ENCODE data around the gene GPR65. TPM values are rescaled to one million over a fixed set of nuclear protein-coding genes. Genes with fewer than 3 reads are reported as not detected.

GPR65 gene
- total RNA-seq, 6 experiments from 2014 or later, result 1.0 to 2.7 (median 1.2) TPM

DNA sequence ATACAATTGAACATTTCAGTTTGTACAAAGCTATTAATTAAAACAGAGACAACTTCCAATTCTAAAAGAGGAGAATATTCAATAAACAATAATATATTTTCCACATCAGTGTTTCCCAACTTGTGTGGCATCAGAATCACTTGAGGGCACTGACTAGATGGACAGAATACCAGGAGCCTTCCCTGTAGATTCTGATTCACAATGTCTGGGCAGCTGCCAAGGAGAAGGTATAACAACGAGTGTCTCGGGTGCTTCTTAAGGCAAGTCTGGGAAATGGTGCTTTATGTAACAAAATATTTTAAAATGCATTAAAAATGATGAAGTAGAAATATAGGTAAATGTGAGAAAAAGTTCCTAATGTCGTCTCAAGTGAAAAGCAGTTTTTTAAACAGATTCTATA, 38.1 kb upstream of the GPR65 start:
- Histone ChIP-seq H3K27ac (no peak overlapping the region), H3K27me3 (no peaks in the 10 kb centered on the region), H3K36me3 (peaks cover 0 to 15% (median 5%) of the 10 kb centered on the region in 4 donors), H3K9me3 (no peaks in the 10 kb centered on the region), H3K4me1 (no peaks in the 10 kb centered on the region), H3K4me3 (no peak overlapping the region)
- 94% methylated on average over 3 of the region's 3 CpGs for WGBS (ENCODE audit: insufficient coverage, low coverage, low lambda C conversion rate, missing lambda C conversion rate)
- no peak for TF ChIP-seq POLR2A (IDR thresholded peaks at IDR 0.05)
- TF ChIP-seq, protein P1, sequence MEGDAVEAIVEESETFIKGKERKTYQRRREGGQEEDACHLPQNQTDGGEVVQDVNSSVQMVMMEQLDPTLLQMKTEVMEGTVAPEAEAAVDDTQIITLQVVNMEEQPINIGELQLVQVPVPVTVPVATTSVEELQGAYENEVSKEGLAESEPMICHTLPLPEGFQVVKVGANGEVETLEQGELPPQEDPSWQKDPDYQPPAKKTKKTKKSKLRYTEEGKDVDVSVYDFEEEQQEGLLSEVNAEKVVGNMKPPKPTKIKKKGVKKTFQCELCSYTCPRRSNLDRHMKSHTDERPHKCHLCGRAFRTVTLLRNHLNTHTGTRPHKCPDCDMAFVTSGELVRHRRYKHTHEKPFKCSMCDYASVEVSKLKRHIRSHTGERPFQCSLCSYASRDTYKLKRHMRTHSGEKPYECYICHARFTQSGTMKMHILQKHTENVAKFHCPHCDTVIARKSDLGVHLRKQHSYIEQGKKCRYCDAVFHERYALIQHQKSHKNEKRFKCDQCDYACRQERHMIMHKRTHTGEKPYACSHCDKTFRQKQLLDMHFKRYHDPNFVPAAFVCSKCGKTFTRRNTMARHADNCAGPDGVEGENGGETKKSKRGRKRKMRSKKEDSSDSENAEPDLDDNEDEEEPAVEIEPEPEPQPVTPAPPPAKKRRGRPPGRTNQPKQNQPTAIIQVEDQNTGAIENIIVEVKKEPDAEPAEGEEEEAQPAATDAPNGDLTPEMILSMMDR (IDR thresholded peaks at IDR 0.05), result no peak
- intact Hi-C loops (cut with DNase I), result no loop called here
- DNase-seq, result no peak
- no peak for ATAC-seq

DNA sequence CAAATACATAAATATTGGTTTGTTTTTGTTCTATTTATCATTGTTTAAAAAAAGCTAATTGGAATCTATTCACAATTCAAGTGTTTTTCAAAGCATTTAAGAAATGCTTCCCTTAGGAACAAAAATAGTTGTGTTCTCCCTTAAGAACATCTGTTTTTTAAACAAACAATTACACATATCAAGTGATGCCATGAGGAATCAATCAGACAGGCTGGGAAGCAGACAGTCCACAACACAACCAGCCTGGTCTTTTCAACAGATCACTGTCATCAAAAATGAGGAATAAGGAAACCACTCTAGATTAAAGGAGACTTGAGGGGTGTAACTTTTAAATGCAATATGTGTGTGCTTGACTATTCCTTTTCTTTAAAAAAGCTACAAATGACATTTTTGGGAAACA, 37.4 kb upstream of the GPR65 start:
- Histone ChIP-seq H3K27me3 (no peaks in the 10 kb centered on the region), H3K4me1 (no peaks in the 10 kb centered on the region), H3K4me3 (no peak overlapping the region), H3K27ac (no peak overlapping the region), H3K9me3 (no peaks in the 10 kb centered on the region), H3K36me3 (peaks cover 0 to 15% (median 5%) of the 10 kb centered on the region in 4 donors)
- intact Hi-C loops (cut with DNase I), result no loop called here
- ATAC-seq, result no peak
- DNase-seq, result no peak
- TF ChIP-seq, protein P1 (IDR thresholded peaks at IDR 0.05), result no peak
- TF ChIP-seq POLR2A (IDR thresholded peaks at IDR 0.05), result no peak

DNA sequence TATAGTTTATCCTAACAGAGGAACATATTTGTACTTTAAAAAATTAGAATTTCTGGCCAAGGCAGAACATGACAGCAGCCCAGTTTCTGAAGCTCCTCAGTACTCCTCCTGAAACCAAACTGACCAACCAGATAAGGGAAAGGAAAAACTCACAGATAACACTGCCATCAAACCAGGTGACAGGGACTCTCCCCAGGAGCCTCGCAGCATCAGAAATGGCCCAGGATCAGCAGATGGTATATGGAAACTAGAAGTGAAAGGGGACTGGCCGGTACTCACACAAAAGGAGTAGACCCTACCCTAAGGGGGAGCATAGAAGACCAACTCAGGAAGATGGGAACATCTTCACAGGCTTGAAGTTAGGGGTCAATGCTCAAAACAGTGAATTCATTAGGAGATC, 33.9 kb upstream of the GPR65 start:
- DNase-seq (no peak), ATAC-seq (no peak)
- no peaks in the 10 kb centered on the region for H3K4me1 ChIP-seq
- no peak for TF ChIP-seq POLR2A (IDR thresholded peaks at IDR 0.05)
- TF ChIP-seq, protein P1 (IDR thresholded peaks at IDR 0.05), result no peak
- H3K4me3 ChIP-seq, result no peak overlapping the region
- intact Hi-C loops (cut with DNase I), result no loop called here
- no peak overlapping the region for H3K27ac ChIP-seq
- H3K27me3 ChIP-seq, result no peaks in the 10 kb centered on the region
- WGBS (ENCODE audit: insufficient coverage, low coverage, low lambda C conversion rate, missing lambda C conversion rate), result 85% methylated on average over 2 of the region's 2 CpGs
- no peaks in the 10 kb centered on the region for H3K9me3 ChIP-seq
- H3K36me3 ChIP-seq, result peaks cover 0 to 15% (median 5%) of the 10 kb centered on the region in 4 donors

DNA sequence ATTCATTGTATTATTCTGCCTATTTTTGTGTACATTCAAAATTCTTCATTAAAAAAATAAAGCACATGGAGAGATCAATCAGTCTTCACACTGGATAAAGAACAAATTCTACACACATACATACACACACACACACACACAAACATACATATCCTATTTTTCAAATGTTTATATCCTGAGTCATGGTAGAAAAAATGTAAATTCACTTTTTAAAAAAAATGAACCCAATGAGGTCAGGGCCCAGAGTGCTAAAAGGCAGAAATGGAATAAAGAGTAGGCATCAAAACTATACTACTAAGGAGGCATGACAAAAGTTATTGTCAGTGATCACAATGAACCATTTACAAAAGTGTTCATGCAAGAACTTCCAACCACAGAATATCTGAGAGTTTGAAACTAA, 29.3 kb upstream of the GPR65 start:
- intact Hi-C loops (cut with DNase I), result no loop called here
- no peak for ATAC-seq
- no peaks in the 10 kb centered on the region for H3K36me3 ChIP-seq
- no peaks in the 10 kb centered on the region for H3K9me3 ChIP-seq
- no peaks in the 10 kb centered on the region for H3K27me3 ChIP-seq
- no peak overlapping the region for H3K4me3 ChIP-seq
- H3K4me1 ChIP-seq, result no peaks in the 10 kb centered on the region
- H3K27ac ChIP-seq, result no peak overlapping the region
- no peak for DNase-seq
- TF ChIP-seq, protein P1 (IDR thresholded peaks at IDR 0.05), result no peak
- TF ChIP-seq POLR2A (IDR thresholded peaks at IDR 0.05), result no peak

DNA sequence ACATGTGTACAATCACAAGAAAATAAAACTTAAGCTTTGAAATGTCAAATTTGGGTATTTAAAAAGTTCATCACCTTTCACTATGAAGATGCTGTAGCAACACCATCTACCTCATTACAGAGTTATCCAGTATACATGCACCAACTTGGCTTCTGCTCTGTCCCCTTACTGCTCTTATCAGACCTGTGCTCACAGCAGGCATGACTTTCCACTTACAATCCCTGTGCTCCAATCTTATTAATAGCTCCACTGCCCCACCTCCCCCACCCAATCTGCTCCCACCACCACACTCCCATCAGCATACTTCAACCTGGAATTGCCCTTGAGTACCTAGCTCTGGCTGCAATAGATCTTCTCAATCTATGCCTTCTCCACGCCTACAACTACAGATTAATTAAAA, 25.2 kb upstream of the GPR65 start:
- H3K4me1 ChIP-seq, result no peaks in the 10 kb centered on the region
- 100% methylated on average over 1 of the region's 1 CpG for WGBS (ENCODE audit: insufficient coverage, low coverage, low lambda C conversion rate, missing lambda C conversion rate)
- no peak for DNase-seq
- H3K9me3 ChIP-seq, result no peaks in the 10 kb centered on the region
- intact Hi-C loops (cut with DNase I), result no loop called here
- H3K27me3 ChIP-seq, result no peaks in the 10 kb centered on the region
- peaks cover 0 to 8% (median 2%) of the 10 kb centered on the region in 4 donors for H3K36me3 ChIP-seq
- H3K4me3 ChIP-seq, result no peak overlapping the region
- H3K27ac ChIP-seq, result no peak overlapping the region
- no peak for TF ChIP-seq POLR2A (IDR thresholded peaks at IDR 0.05)
- TF ChIP-seq, protein P1 (IDR thresholded peaks at IDR 0.05), result no peak
- no peak for ATAC-seq
